ENCODE results near the gene RNF214.
"Not testable (repeated sequence)": the region's sequence is repeated elsewhere in the genome, so short reads cannot be mapped to it uniquely, and the experiment has no call there.

The RNF214 gene

GRCh38 chr11:117259417-117259816 is 26.9 kb downstream of the RNF214 start:
- no peak overlapping the region for H3K4me3 ChIP-seq (ENCODE audit: low read length)
- H3K27ac ChIP-seq (ENCODE audit: low read length): no peak overlapping the region
- peaks cover 24% of the 10 kb centered on the region; the same call in 1 of the 2 replicates for H3K36me3 ChIP-seq (ENCODE audit: insufficient read depth, low read depth, low read length)
- H3K27me3 ChIP-seq (ENCODE audit: insufficient read depth, low read length): no peaks in the 10 kb centered on the region
- H3K9me3 ChIP-seq (ENCODE audit: insufficient read depth, low read depth, low read length): no peaks in the 10 kb centered on the region
- no peaks in the 10 kb centered on the region for H3K4me1 ChIP-seq (ENCODE audit: insufficient read depth, low read length)
- H3K9ac ChIP-seq (ENCODE audit: low read depth, low read length): no peak overlapping the region

GRCh38 chr11:117264624-117265323 is 32.3 kb downstream of the RNF214 start:
- not testable (repeated sequence) for H3K27ac ChIP-seq (ENCODE audit: low read length); H3K4me1 ChIP-seq (ENCODE audit: insufficient read depth, low read length); H3K9ac ChIP-seq (ENCODE audit: low read depth, low read length); H3K27me3 ChIP-seq (ENCODE audit: insufficient read depth, low read length); H3K4me3 ChIP-seq (ENCODE audit: low read length); H3K9me3 ChIP-seq (ENCODE audit: insufficient read depth, low read depth, low read length)
- H3K36me3 ChIP-seq (ENCODE audit: insufficient read depth, low read depth, low read length): peaks cover 19% of the 10 kb centered on the region

- Histone ChIP-seq H3K36me3 (ENCODE audit: insufficient read depth, low read depth, low read length) (peaks cover 11% of the 10 kb centered on the region), H3K9me3 (ENCODE audit: insufficient read depth, low read depth, low read length) (no peaks in the 10 kb centered on the region), H3K27ac (ENCODE audit: low read length) (no peak overlapping the region), H3K27me3 (ENCODE audit: insufficient read depth, low read length) (no peaks in the 10 kb centered on the region), H3K4me3 (ENCODE audit: low read length) (no peak overlapping the region), H3K4me1 (ENCODE audit: insufficient read depth, low read length) (no peaks in the 10 kb centered on the region; the same call in 1 of the 2 replicates), H3K9ac (ENCODE audit: low read depth, low read length) (no peak overlapping the region)
Observed at GRCh38 chr11:117265745-117266144, 33.3 kb downstream of the RNF214 start.

GRCh38 chr11:117269856-117270255 is 37.4 kb downstream of the RNF214 start:
- no peak overlapping the region for H3K27ac ChIP-seq (ENCODE audit: low read length)
- no peak overlapping the region for H3K4me3 ChIP-seq (ENCODE audit: low read length)
- peaks cover 6% of the 10 kb centered on the region; the same call in 1 of the 2 replicates for H3K36me3 ChIP-seq (ENCODE audit: insufficient read depth, low read depth, low read length)
- H3K27me3 ChIP-seq (ENCODE audit: insufficient read depth, low read length): no peaks in the 10 kb centered on the region
- peaks cover 4% of the 10 kb centered on the region; the same call in 1 of the 2 replicates for H3K4me1 ChIP-seq (ENCODE audit: insufficient read depth, low read length)
- no peak overlapping the region for H3K9ac ChIP-seq (ENCODE audit: low read depth, low read length)
- H3K9me3 ChIP-seq (ENCODE audit: insufficient read depth, low read depth, low read length): no peaks in the 10 kb centered on the region

GRCh38 chr11:117271208-117271607 is 38.7 kb downstream of the RNF214 start:
- peaks cover 4% of the 10 kb centered on the region; the same call in 1 of the 2 replicates for H3K4me1 ChIP-seq (ENCODE audit: insufficient read depth, low read length)
- no peaks in the 10 kb centered on the region for H3K27me3 ChIP-seq (ENCODE audit: insufficient read depth, low read length)
- H3K9me3 ChIP-seq (ENCODE audit: insufficient read depth, low read depth, low read length): no peaks in the 10 kb centered on the region
- no peak overlapping the region for H3K9ac ChIP-seq (ENCODE audit: low read depth, low read length)
- peaks cover 9% of the 10 kb centered on the region for H3K36me3 ChIP-seq (ENCODE audit: insufficient read depth, low read depth, low read length)
- H3K27ac ChIP-seq (ENCODE audit: low read length): no peak overlapping the region
- H3K4me3 ChIP-seq (ENCODE audit: low read length): no peak overlapping the region

- not testable (repeated sequence) for H3K27me3 ChIP-seq (ENCODE audit: insufficient read depth, low read length); H3K27ac ChIP-seq (ENCODE audit: low read length); H3K4me3 ChIP-seq (ENCODE audit: low read length); H3K9me3 ChIP-seq (ENCODE audit: insufficient read depth, low read depth, low read length); H3K4me1 ChIP-seq (ENCODE audit: insufficient read depth, low read length); H3K36me3 ChIP-seq (ENCODE audit: insufficient read depth, low read depth, low read length); H3K9ac ChIP-seq (ENCODE audit: low read depth, low read length)
Observed at GRCh38 chr11:117272175-117272574, 39.7 kb downstream of the RNF214 start.

- Histone ChIP-seq H3K27ac (ENCODE audit: low read length) (no peak overlapping the region), H3K4me1 (ENCODE audit: insufficient read depth, low read length) (0 out of 2 replicates have a peak, but pooled peaks cover 4% of the 10 kb centered on the region), H3K36me3 (ENCODE audit: insufficient read depth, low read depth, low read length) (peaks cover 9% of the 10 kb centered on the region), H3K9ac (ENCODE audit: low read depth, low read length) (no peak overlapping the region), H3K9me3 (ENCODE audit: insufficient read depth, low read depth, low read length) (no peaks in the 10 kb centered on the region), H3K27me3 (ENCODE audit: insufficient read depth, low read length) (no peaks in the 10 kb centered on the region), H3K4me3 (ENCODE audit: low read length) (no peak overlapping the region)
Observed at GRCh38 chr11:117273550-117274289, 41.2 kb downstream of the RNF214 start.

- Histone ChIP-seq H3K27me3 (ENCODE audit: insufficient read depth, low read length) (no peaks in the 10 kb centered on the region), H3K36me3 (ENCODE audit: insufficient read depth, low read depth, low read length) (peaks cover 46% of the 10 kb centered on the region), H3K9ac (ENCODE audit: low read depth, low read length) (no peak overlapping the region), H3K4me1 (ENCODE audit: insufficient read depth, low read length) (0 out of 2 replicates have a peak, but pooled peaks cover 4% of the 10 kb centered on the region), H3K9me3 (ENCODE audit: insufficient read depth, low read depth, low read length) (no peaks in the 10 kb centered on the region), H3K4me3 (ENCODE audit: low read length) (no peak overlapping the region), H3K27ac (ENCODE audit: low read length) (no peak overlapping the region)
Observed at GRCh38 chr11:117278347-117278746, 45.9 kb downstream of the RNF214 start.

GRCh38 chr11:117279711-117280376 is 47.4 kb downstream of the RNF214 start:
- Histone ChIP-seq H3K27me3 (ENCODE audit: insufficient read depth, low read length) (no peaks in the 10 kb centered on the region), H3K4me1 (ENCODE audit: insufficient read depth, low read length) (no peaks in the 10 kb centered on the region), H3K4me3 (ENCODE audit: low read length) (no peak overlapping the region), H3K36me3 (ENCODE audit: insufficient read depth, low read depth, low read length) (peaks cover 60% of the 10 kb centered on the region), H3K27ac (ENCODE audit: low read length) (no peak overlapping the region), H3K9me3 (ENCODE audit: insufficient read depth, low read depth, low read length) (no peaks in the 10 kb centered on the region), H3K9ac (ENCODE audit: low read depth, low read length) (no peak overlapping the region)

GRCh38 chr11:117281159-117281558 is 48.7 kb downstream of the RNF214 start:
- no peak overlapping the region for H3K4me3 ChIP-seq (ENCODE audit: low read length)
- no peaks in the 10 kb centered on the region for H3K4me1 ChIP-seq (ENCODE audit: insufficient read depth, low read length)
- H3K27ac ChIP-seq (ENCODE audit: low read length): no peak overlapping the region
- H3K27me3 ChIP-seq (ENCODE audit: insufficient read depth, low read length): no peaks in the 10 kb centered on the region
- peaks cover 64% of the 10 kb centered on the region for H3K36me3 ChIP-seq (ENCODE audit: insufficient read depth, low read depth, low read length)
- H3K9ac ChIP-seq (ENCODE audit: low read depth, low read length): no peak overlapping the region
- no peaks in the 10 kb centered on the region for H3K9me3 ChIP-seq (ENCODE audit: insufficient read depth, low read depth, low read length)

GRCh38 chr11:117281869-117282268 is 49.4 kb downstream of the RNF214 start:
- Histone ChIP-seq H3K27me3 (ENCODE audit: insufficient read depth, low read length) (no peaks in the 10 kb centered on the region), H3K36me3 (ENCODE audit: insufficient read depth, low read depth, low read length) (peaks cover 71% of the 10 kb centered on the region), H3K4me3 (ENCODE audit: low read length) (no peak overlapping the region), H3K9ac (ENCODE audit: low read depth, low read length) (no peak overlapping the region), H3K9me3 (ENCODE audit: insufficient read depth, low read depth, low read length) (no peaks in the 10 kb centered on the region), H3K4me1 (ENCODE audit: insufficient read depth, low read length) (no peaks in the 10 kb centered on the region), H3K27ac (ENCODE audit: low read length) (no peak overlapping the region)

Data from iPS-20b (cell line).